HEK293 (cell line): ENCODE results near the gene DDX51.

Experiments used
- ZNF138 ChIP-seq: fragments of 450-650 bp; formaldehyde crosslinking; IDR thresholded peaks from 2 replicates; pipeline ENCODE4 v1.5.1; 2016; ENCODE audit warnings: missing biosample characterization, missing genetic modification characterization, borderline replicate concordance
- ZNF155 ChIP-seq: fragments of 450-650 bp; formaldehyde crosslinking; IDR thresholded peaks from 2 replicates; pipeline ENCODE4 v1.5.1; 2016; ENCODE audit warnings: missing biosample characterization, missing genetic modification characterization
- ZNF423 ChIP-seq: fragments of 450-650 bp; formaldehyde crosslinking; IDR thresholded peaks from 2 replicates; pipeline ENCODE4 v1.5.1; 2016; ENCODE audit warnings: missing biosample characterization, missing genetic modification characterization
- TF ChIP-seq, protein P1 (sequence below): fragments of 450-650 bp; formaldehyde crosslinking; IDR thresholded peaks from 2 replicates; pipeline ENCODE4 v1.5.1; 2016; ENCODE audit warnings: missing biosample characterization, missing genetic modification characterization
- TF ChIP-seq, protein P2 (sequence below): sonication (generic); formaldehyde crosslinking; IDR thresholded peaks from 2 replicates; pipeline ENCODE4 v1.8.1; 2022; ENCODE audit warnings: mild to moderate bottlenecking, moderate library complexity, missing genetic modification reagents
- TF ChIP-seq, protein P3 (sequence below): fragments of 450-650 bp; formaldehyde crosslinking; IDR thresholded peaks from 2 replicates; pipeline ENCODE4 v1.5.1; 2016; ENCODE audit warnings: missing biosample characterization, missing genetic modification characterization
- TF ChIP-seq, protein P4 (sequence below): fragments of 450-650 bp; formaldehyde crosslinking; optimal IDR thresholded peaks from 2 replicates; pipeline ENCODE3; 2016; ENCODE audit warnings: missing biosample characterization, mild to moderate bottlenecking, missing genetic modification characterization

DNA sequence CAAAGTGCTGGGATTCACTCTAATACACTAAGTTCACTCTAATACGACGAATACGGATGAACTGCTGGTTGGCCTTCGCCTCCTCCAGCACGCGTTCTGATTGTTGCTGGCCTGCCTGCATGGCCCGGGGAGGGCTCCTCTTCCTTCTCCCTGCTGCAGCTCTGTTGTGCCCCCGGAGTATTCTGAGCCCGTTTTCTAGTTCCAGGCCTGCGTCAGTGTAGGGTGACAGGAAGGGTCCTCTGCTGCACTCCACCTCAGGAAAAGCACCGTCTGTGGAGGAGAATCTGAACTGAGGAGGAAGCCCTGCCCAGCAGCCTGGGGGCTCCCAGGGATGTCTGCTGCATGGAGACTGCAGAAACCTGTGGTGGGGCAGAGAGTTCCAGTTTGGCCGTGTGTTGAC, 44.4 kb downstream of the DDX51 start:
- TF ChIP-seq ZNF138 (tag by site-specific recombination), result no peak
- TF ChIP-seq, protein P1, sequence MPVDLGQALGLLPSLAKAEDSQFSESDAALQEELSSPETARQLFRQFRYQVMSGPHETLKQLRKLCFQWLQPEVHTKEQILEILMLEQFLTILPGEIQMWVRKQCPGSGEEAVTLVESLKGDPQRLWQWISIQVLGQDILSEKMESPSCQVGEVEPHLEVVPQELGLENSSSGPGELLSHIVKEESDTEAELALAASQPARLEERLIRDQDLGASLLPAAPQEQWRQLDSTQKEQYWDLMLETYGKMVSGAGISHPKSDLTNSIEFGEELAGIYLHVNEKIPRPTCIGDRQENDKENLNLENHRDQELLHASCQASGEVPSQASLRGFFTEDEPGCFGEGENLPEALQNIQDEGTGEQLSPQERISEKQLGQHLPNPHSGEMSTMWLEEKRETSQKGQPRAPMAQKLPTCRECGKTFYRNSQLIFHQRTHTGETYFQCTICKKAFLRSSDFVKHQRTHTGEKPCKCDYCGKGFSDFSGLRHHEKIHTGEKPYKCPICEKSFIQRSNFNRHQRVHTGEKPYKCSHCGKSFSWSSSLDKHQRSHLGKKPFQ, result no peak
- no peak for TF ChIP-seq ZNF155 (tag by site-specific recombination)
- TF ChIP-seq, protein P2, sequence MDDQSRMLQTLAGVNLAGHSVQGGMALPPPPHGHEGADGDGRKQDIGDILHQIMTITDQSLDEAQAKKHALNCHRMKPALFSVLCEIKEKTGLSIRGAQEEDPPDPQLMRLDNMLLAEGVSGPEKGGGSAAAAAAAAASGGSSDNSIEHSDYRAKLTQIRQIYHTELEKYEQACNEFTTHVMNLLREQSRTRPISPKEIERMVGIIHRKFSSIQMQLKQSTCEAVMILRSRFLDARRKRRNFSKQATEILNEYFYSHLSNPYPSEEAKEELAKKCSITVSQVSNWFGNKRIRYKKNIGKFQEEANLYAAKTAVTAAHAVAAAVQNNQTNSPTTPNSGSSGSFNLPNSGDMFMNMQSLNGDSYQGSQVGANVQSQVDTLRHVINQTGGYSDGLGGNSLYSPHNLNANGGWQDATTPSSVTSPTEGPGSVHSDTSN (CRISPR knock-in tag), result no peak
- TF ChIP-seq, protein P3, sequence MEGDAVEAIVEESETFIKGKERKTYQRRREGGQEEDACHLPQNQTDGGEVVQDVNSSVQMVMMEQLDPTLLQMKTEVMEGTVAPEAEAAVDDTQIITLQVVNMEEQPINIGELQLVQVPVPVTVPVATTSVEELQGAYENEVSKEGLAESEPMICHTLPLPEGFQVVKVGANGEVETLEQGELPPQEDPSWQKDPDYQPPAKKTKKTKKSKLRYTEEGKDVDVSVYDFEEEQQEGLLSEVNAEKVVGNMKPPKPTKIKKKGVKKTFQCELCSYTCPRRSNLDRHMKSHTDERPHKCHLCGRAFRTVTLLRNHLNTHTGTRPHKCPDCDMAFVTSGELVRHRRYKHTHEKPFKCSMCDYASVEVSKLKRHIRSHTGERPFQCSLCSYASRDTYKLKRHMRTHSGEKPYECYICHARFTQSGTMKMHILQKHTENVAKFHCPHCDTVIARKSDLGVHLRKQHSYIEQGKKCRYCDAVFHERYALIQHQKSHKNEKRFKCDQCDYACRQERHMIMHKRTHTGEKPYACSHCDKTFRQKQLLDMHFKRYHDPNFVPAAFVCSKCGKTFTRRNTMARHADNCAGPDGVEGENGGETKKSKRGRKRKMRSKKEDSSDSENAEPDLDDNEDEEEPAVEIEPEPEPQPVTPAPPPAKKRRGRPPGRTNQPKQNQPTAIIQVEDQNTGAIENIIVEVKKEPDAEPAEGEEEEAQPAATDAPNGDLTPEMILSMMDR (tag by site-specific recombination), result no peak
- TF ChIP-seq, protein P4, sequence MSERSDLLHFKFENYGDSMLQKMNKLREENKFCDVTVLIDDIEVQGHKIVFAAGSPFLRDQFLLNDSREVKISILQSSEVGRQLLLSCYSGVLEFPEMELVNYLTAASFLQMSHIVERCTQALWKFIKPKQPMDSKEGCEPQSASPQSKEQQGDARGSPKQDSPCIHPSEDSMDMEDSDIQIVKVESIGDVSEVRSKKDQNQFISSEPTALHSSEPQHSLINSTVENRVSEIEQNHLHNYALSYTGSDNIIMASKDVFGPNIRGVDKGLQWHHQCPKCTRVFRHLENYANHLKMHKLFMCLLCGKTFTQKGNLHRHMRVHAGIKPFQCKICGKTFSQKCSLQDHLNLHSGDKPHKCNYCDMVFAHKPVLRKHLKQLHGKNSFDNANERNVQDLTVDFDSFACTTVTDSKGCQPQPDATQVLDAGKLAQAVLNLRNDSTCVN (tag by site-specific recombination), result no peak
- TF ChIP-seq ZNF423 (tag by site-specific recombination), result no peak
